Activated T-cell treated with anti-CD3 and anti-CD28 coated beads, Interleukin-2, amount 50 U/mL, for 24 hours (primary cell): Measurements from ENCODE around the gene VEGFA.

ENCODE experiments used
- DNase-seq: peaks from one replicate; pipeline ENCODE4 v3.0.0-alpha.2; 2020
- H3K27ac Mint-ChIP-seq: 2 replicates; pipeline ENCODE4 v1.8.0; 2020; ENCODE audit warnings: mild to moderate bottlenecking, mixed read lengths
- H3K27me3 Mint-ChIP-seq: 2 replicates; pipeline ENCODE4 v1.8.0; 2020; ENCODE audit warnings: mixed read lengths
- H3K36me3 Mint-ChIP-seq: 2 replicates; pipeline ENCODE4 v1.8.0; 2020; ENCODE audit warnings: low read depth, mixed read lengths
- H3K4me1 Mint-ChIP-seq: 2 replicates; pipeline ENCODE4 v1.8.0; 2020; ENCODE audit warnings: low read depth, mixed read lengths
- H3K4me3 Mint-ChIP-seq: 2 replicates; pipeline ENCODE4 v1.8.0; 2020; ENCODE audit warnings: mild to moderate bottlenecking, moderate library complexity, mixed read lengths
- H3K9me3 Mint-ChIP-seq: 2 replicates; pipeline ENCODE4 v1.8.0; 2020; ENCODE audit warnings: mixed read lengths

The VEGFA gene

GRCh38 chr6:43803783-43804549 is 34.0 kb downstream of the VEGFA start:
- Mint-ChIP-seq H3K27me3 (peaks cover 4% of the 10 kb centered on the region), H3K4me1 (no peaks in the 10 kb centered on the region), H3K27ac (no peak overlapping the region), H3K4me3 (no peak overlapping the region), H3K9me3 (no peaks in the 10 kb centered on the region), H3K36me3 (no peaks in the 10 kb centered on the region)
- no peak for DNase-seq

- H3K36me3 Mint-ChIP-seq: no peaks in the 10 kb centered on the region
- DNase-seq: no peak
- no peaks in the 10 kb centered on the region for H3K9me3 Mint-ChIP-seq
- peaks cover 4% of the 10 kb centered on the region for H3K27me3 Mint-ChIP-seq
- no peaks in the 10 kb centered on the region for H3K4me1 Mint-ChIP-seq
- H3K27ac Mint-ChIP-seq: no peak overlapping the region
- no peak overlapping the region for H3K4me3 Mint-ChIP-seq
Measured at GRCh38 chr6:43804550-43805223, 34.7 kb downstream of the VEGFA start.

- H3K4me1 Mint-ChIP-seq: no peaks in the 10 kb centered on the region
- no peaks in the 10 kb centered on the region for H3K9me3 Mint-ChIP-seq
- no peak overlapping the region for H3K27ac Mint-ChIP-seq
- no peaks in the 10 kb centered on the region for H3K36me3 Mint-ChIP-seq
- no peak for DNase-seq
- peaks cover 4% of the 10 kb centered on the region for H3K27me3 Mint-ChIP-seq
- H3K4me3 Mint-ChIP-seq: no peak overlapping the region
Measured at GRCh38 chr6:43805699-43806042, 35.7 kb downstream of the VEGFA start.

- no peak overlapping the region for H3K27ac Mint-ChIP-seq
- no peaks in the 10 kb centered on the region for H3K9me3 Mint-ChIP-seq
- DNase-seq: no peak
- no peaks in the 10 kb centered on the region for H3K36me3 Mint-ChIP-seq
- peaks cover 4% of the 10 kb centered on the region for H3K27me3 Mint-ChIP-seq
- no peak overlapping the region for H3K4me3 Mint-ChIP-seq
- no peaks in the 10 kb centered on the region for H3K4me1 Mint-ChIP-seq
Measured at GRCh38 chr6:43806043-43806757, 36.2 kb downstream of the VEGFA start.

GRCh38 chr6:43806758-43807227 is 36.8 kb downstream of the VEGFA start:
- H3K9me3 Mint-ChIP-seq: no peaks in the 10 kb centered on the region
- H3K36me3 Mint-ChIP-seq: no peaks in the 10 kb centered on the region
- no peak overlapping the region for H3K4me3 Mint-ChIP-seq
- H3K27me3 Mint-ChIP-seq: peaks cover 4% of the 10 kb centered on the region
- H3K27ac Mint-ChIP-seq: no peak overlapping the region
- no peaks in the 10 kb centered on the region for H3K4me1 Mint-ChIP-seq
- no peak for DNase-seq

- peaks cover 4% of the 10 kb centered on the region for H3K27me3 Mint-ChIP-seq
- no peak overlapping the region for H3K4me3 Mint-ChIP-seq
- no peaks in the 10 kb centered on the region for H3K9me3 Mint-ChIP-seq
- DNase-seq: no peak
- H3K4me1 Mint-ChIP-seq: no peaks in the 10 kb centered on the region
- H3K36me3 Mint-ChIP-seq: no peaks in the 10 kb centered on the region
- no peak overlapping the region for H3K27ac Mint-ChIP-seq
Measured at GRCh38 chr6:43807228-43808061, 37.4 kb downstream of the VEGFA start.

GRCh38 chr6:43808412-43808811 is 38.4 kb downstream of the VEGFA start:
- Mint-ChIP-seq H3K4me3 (no peak overlapping the region), H3K36me3 (no peaks in the 10 kb centered on the region), H3K27ac (no peak overlapping the region), H3K9me3 (no peaks in the 10 kb centered on the region), H3K4me1 (peaks cover 3% of the 10 kb centered on the region), H3K27me3 (peaks cover 4% of the 10 kb centered on the region)
- DNase-seq: no peak

- Mint-ChIP-seq H3K9me3 (no peaks in the 10 kb centered on the region), H3K4me1 (peaks cover 3% of the 10 kb centered on the region), H3K4me3 (no peak overlapping the region), H3K27ac (no peak overlapping the region), H3K36me3 (no peaks in the 10 kb centered on the region), H3K27me3 (peaks cover 4% of the 10 kb centered on the region)
- no peak for DNase-seq
Measured at GRCh38 chr6:43809417-43810305, 39.6 kb downstream of the VEGFA start.

- Mint-ChIP-seq H3K36me3 (no peaks in the 10 kb centered on the region), H3K27me3 (peaks cover 4% of the 10 kb centered on the region), H3K27ac (no peak overlapping the region), H3K4me1 (peaks cover 3% of the 10 kb centered on the region), H3K9me3 (no peaks in the 10 kb centered on the region), H3K4me3 (no peak overlapping the region)
- DNase-seq: no peak
Measured at GRCh38 chr6:43810965-43811732, 41.1 kb downstream of the VEGFA start.

GRCh38 chr6:43811733-43812099 is 41.7 kb downstream of the VEGFA start:
- no peak overlapping the region for H3K27ac Mint-ChIP-seq
- H3K36me3 Mint-ChIP-seq: no peaks in the 10 kb centered on the region
- peaks cover 3% of the 10 kb centered on the region for H3K4me1 Mint-ChIP-seq
- peaks cover 4% of the 10 kb centered on the region for H3K27me3 Mint-ChIP-seq
- no peak overlapping the region for H3K4me3 Mint-ChIP-seq
- DNase-seq: no peak
- H3K9me3 Mint-ChIP-seq: no peaks in the 10 kb centered on the region

- no peak overlapping the region for H3K4me3 Mint-ChIP-seq
- peaks cover 3% of the 10 kb centered on the region for H3K4me1 Mint-ChIP-seq
- no peaks in the 10 kb centered on the region for H3K36me3 Mint-ChIP-seq
- no peaks in the 10 kb centered on the region for H3K9me3 Mint-ChIP-seq
- H3K27me3 Mint-ChIP-seq: peaks cover 4% of the 10 kb centered on the region
- H3K27ac Mint-ChIP-seq: no peak overlapping the region
- no peak for DNase-seq
Measured at GRCh38 chr6:43812850-43813578, 43.0 kb downstream of the VEGFA start.

- Mint-ChIP-seq H3K4me1 (peaks cover 3% of the 10 kb centered on the region), H3K4me3 (no peak overlapping the region), H3K27me3 (no peaks in the 10 kb centered on the region), H3K9me3 (no peaks in the 10 kb centered on the region), H3K36me3 (no peaks in the 10 kb centered on the region), H3K27ac (no peak overlapping the region)
- no peak for DNase-seq
Measured at GRCh38 chr6:43814111-43814510, 44.1 kb downstream of the VEGFA start.
